H1 (cell line): Measurements from ENCODE around the gene DDX60. TPM values are rescaled to one million over a fixed set of nuclear protein-coding genes. Genes with fewer than 3 reads are reported as not detected.

Experiments
- CTCF ChIA-PET: fragments of 300-600 bp; sonication (Branson Sonifier 250); formaldehyde crosslinking; loops from one replicate; lab custom pipeline; 2021; ENCODE audit not compliant: partially characterized antibody; lab: Charles Lee
- POLR2A ChIA-PET: fragments of 300-600 bp; sonication (Branson Sonifier 250); formaldehyde crosslinking; loops from one replicate; lab custom pipeline; 2021; ENCODE audit warnings: inconsistent platforms; ENCODE audit not compliant: partially characterized antibody; lab: Charles Lee
- DNase-seq, 2 experiments: peaks; one replicate each; pipeline versions ENCODE4 v3.0.0 to v3.0.0-alpha.2; 2010 to 2022; ENCODE audit warnings: low spot score in 2 of 2, low read depth in 1 of 2, mixed read lengths in 1 of 2
- FAIRE-seq: peaks from 2 replicates; lab custom pipeline; 2011; peaks lifted over from hg19 to GRCh38; lab: Jason Lieb, UNC
- H2AFZ ChIP-seq: 2 replicates; pipeline ENCODE4 v1.8.1; 2012; ENCODE audit warnings: low read length, inconsistent platforms
- H2AK5ac ChIP-seq: 2 replicates; pipeline ENCODE4 v1.6.1; 2013; ENCODE audit warnings: low read depth, low read length
- H2BK120ac ChIP-seq: replicated peaks from 2 replicates; pipeline ENCODE3; 2013; ENCODE audit warnings: low read depth, low read length, inconsistent platforms
- H2BK12ac ChIP-seq: 2 replicates; pipeline ENCODE4 v1.6.1; 2013; ENCODE audit warnings: low read depth, low read length
- H2BK15ac ChIP-seq: 2 replicates; pipeline ENCODE4 v1.6.1; 2013; ENCODE audit warnings: low read length
- H2BK20ac ChIP-seq: 2 replicates; pipeline ENCODE4 v1.6.1; 2013; ENCODE audit warnings: low read length
- H2BK5ac ChIP-seq: 2 replicates; pipeline ENCODE4 v1.6.1; 2013; ENCODE audit warnings: low read depth, low read length
- H3K14ac ChIP-seq: 2 replicates; pipeline ENCODE4 v1.6.1; 2013; ENCODE audit warnings: inconsistent platforms; ENCODE audit not compliant: insufficient read length
- H3K18ac ChIP-seq: 2 replicates; pipeline ENCODE4 v1.6.1; 2013; ENCODE audit warnings: low read length; ENCODE audit errors: extremely low read depth
- H3K23ac ChIP-seq: 2 replicates; pipeline ENCODE4 v1.6.1; 2013; ENCODE audit warnings: inconsistent platforms; ENCODE audit not compliant: insufficient read length
- H3K23me2 ChIP-seq: 2 replicates; pipeline ENCODE4 v1.6.1; 2013; ENCODE audit warnings: low read depth, low read length
- H3K27ac ChIP-seq: 2 replicates; pipeline ENCODE4 v1.6.1; 2011; ENCODE audit warnings: low read depth, low read length, inconsistent platforms
- H3K27me3 ChIP-seq, 4 experiments: replicated peaks in 1 of 4; 1 replicate in 1 of 4; 2 replicates in 3 of 4; pipeline versions ENCODE4 v1.6.1 to v1.8.1; 2011 to 2013; ENCODE audit warnings: low read length in 3 of 4, mild to moderate bottlenecking in 3 of 4, inconsistent platforms in 2 of 4, mixed read lengths in 2 of 4, moderate library complexity in 1 of 4; ENCODE audit not compliant: control insufficient read depth in 3 of 4, insufficient read depth in 3 of 4; ENCODE audit errors: extremely low read depth in 1 of 4
- H3K36me3 ChIP-seq, 4 experiments: 2 replicates each; pipeline versions ENCODE4 v1.6.1 to v1.8.1; 2011 to 2013; ENCODE audit warnings: mild to moderate bottlenecking in 4 of 4, low read length in 3 of 4, moderate library complexity in 2 of 4, control low read depth in 1 of 4, inconsistent platforms in 1 of 4; ENCODE audit not compliant: insufficient read depth in 4 of 4, control insufficient read depth in 2 of 4
- H3K4ac ChIP-seq: replicated peaks from 2 replicates; pipeline ENCODE3; 2013; ENCODE audit warnings: low read length, low read depth, mixed read lengths, inconsistent platforms; ENCODE audit not compliant: insufficient read length
- H3K4me1 ChIP-seq, 4 experiments: replicated peaks in 1 of 4; 1 replicate in 1 of 4; 2 replicates in 3 of 4; pipeline versions ENCODE4 v1.6.1 to v1.8.1; 2011 to 2013; ENCODE audit warnings: low read length in 3 of 4, inconsistent platforms in 2 of 4, mixed read lengths in 1 of 4; ENCODE audit not compliant: insufficient read depth in 4 of 4, control insufficient read depth in 3 of 4
- H3K4me2 ChIP-seq, 2 experiments: 2 replicates each; pipeline versions ENCODE4 v1.6.1 to v1.8.1; 2011 to 2013; ENCODE audit warnings: low read depth in 2 of 2, low read length in 2 of 2, control low read depth in 1 of 2, inconsistent platforms in 1 of 2, mild to moderate bottlenecking in 1 of 2; ENCODE audit not compliant: insufficient read depth in 1 of 2
- H3K4me3 ChIP-seq, 4 experiments: fragments of 200-600, 300-600 bp in 1 of 4; sonication (generic), shearing (Covaris generic), sonication (Bioruptor Twin) in 1 of 4; 2 replicates each; pipeline versions ENCODE4 v1.5.1 to v1.8.1; 2011 to 2016; ENCODE audit warnings: low read length in 4 of 4, low read depth in 3 of 4, control low read depth in 2 of 4, inconsistent platforms in 2 of 4, mild to moderate bottlenecking in 2 of 4, mixed read lengths in 1 of 4, moderate library complexity in 1 of 4; ENCODE audit not compliant: insufficient read depth in 2 of 4; ENCODE audit errors: extremely low read depth in 1 of 4
- H3K56ac ChIP-seq: replicated peaks from 2 replicates; pipeline ENCODE3; 2013; ENCODE audit warnings: low read depth, mild to moderate bottlenecking, mixed read lengths, low read length, inconsistent platforms; ENCODE audit not compliant: insufficient read length
- H3K79me1 ChIP-seq: 2 replicates; pipeline ENCODE4 v1.6.1; 2013; ENCODE audit warnings: low read depth, low read length, control low read depth
- H3K79me2 ChIP-seq, 2 experiments: 2 replicates each; pipeline versions ENCODE4 v1.6.1 to v1.8.1; 2012 to 2013; ENCODE audit warnings: low read length in 2 of 2, mild to moderate bottlenecking in 2 of 2, inconsistent platforms in 1 of 2; ENCODE audit not compliant: insufficient read depth in 2 of 2, control insufficient read depth in 1 of 2
- H3K9ac ChIP-seq, 4 experiments: replicated peaks in 1 of 4; 1 replicate in 1 of 4; 2 replicates in 3 of 4; pipeline versions ENCODE4 v1.6.1 to v1.8.1; 2011 to 2013; ENCODE audit warnings: low read depth in 3 of 4, low read length in 3 of 4, control low read depth in 2 of 4, mild to moderate bottlenecking in 2 of 4, moderate library complexity in 2 of 4, inconsistent platforms in 1 of 4; ENCODE audit errors: extremely low read depth in 1 of 4
- H3K9me3 ChIP-seq, 2 experiments: 2 replicates each; pipeline versions ENCODE4 v1.6.1 to v1.8.1; 2012 to 2013; ENCODE audit warnings: mild to moderate bottlenecking in 2 of 2, moderate library complexity in 2 of 2, control low read depth in 1 of 2, inconsistent platforms in 1 of 2, low read depth in 1 of 2, low read length in 1 of 2, mixed read lengths in 1 of 2; ENCODE audit not compliant: insufficient read depth in 2 of 2
- H4K20me1 ChIP-seq, 2 experiments: replicated peaks in 1 of 2; 2 replicates each; pipeline versions ENCODE3 to v1.8.1; 2011 to 2013; ENCODE audit warnings: inconsistent platforms in 2 of 2, low read length in 2 of 2, mild to moderate bottlenecking in 1 of 2; ENCODE audit not compliant: insufficient read depth in 2 of 2, control insufficient read depth in 1 of 2
- H4K5ac ChIP-seq: 2 replicates; pipeline ENCODE4 v1.6.1; 2013; ENCODE audit warnings: low read length, low read depth, mixed read lengths, inconsistent platforms; ENCODE audit not compliant: insufficient read length
- H4K8ac ChIP-seq: 2 replicates; pipeline ENCODE4 v1.8.0; 2013; ENCODE audit warnings: mild to moderate bottlenecking, moderate library complexity, low read length, inconsistent platforms; ENCODE audit not compliant: insufficient read depth; ENCODE audit errors: extremely low read depth
- H4K91ac ChIP-seq: replicated peaks from 2 replicates; pipeline ENCODE3; 2013; ENCODE audit warnings: low read length, mixed read lengths, inconsistent platforms; ENCODE audit not compliant: insufficient read length
- CHD2 ChIP-seq: IDR thresholded peaks from 2 replicates; pipeline ENCODE4 v1.6.1; 2012; ENCODE audit warnings: low read length, improper control_type of control experiment
- CTBP2 ChIP-seq: IDR thresholded peaks from 2 replicates; pipeline ENCODE4 v1.7.0; 2011; ENCODE audit warnings: borderline replicate concordance, mild to moderate bottlenecking, moderate library complexity, mixed read lengths, low read length; ENCODE audit not compliant: insufficient read depth, insufficient read length
- GABPA ChIP-seq: IDR thresholded peaks from 2 replicates; pipeline ENCODE4 v1.6.1; 2011; ENCODE audit warnings: mild to moderate bottlenecking, low read length, moderate library complexity, borderline replicate concordance; ENCODE audit not compliant: insufficient read depth
- SIX5 ChIP-seq: IDR thresholded peaks from 2 replicates; pipeline ENCODE4 v1.6.1; 2011; ENCODE audit warnings: mild to moderate bottlenecking, low read depth, low read length
- SP4 ChIP-seq: IDR thresholded peaks from 2 replicates; pipeline ENCODE4 v1.6.1; 2012; ENCODE audit warnings: low read length, inconsistent platforms
- SRF ChIP-seq: IDR thresholded peaks from 2 replicates; pipeline ENCODE4 v1.6.1; 2011; ENCODE audit warnings: mild to moderate bottlenecking, low read depth, low read length, moderate library complexity
- WGBS, 2 experiments: shearing (Covaris generic) in 1 of 2; methylation state at CpG; one replicate each; pipeline versions ENCODE4 v1.1.6 to v1.1.7; 2013 to 2015; ENCODE audit warnings: low lambda C conversion rate in 2 of 2, mixed read lengths in 2 of 2, inconsistent platforms in 1 of 2, low coverage in 1 of 2, missing lambda C conversion rate in 1 of 2; ENCODE audit not compliant: insufficient replicate concordance in 2 of 2, insufficient coverage in 1 of 2, insufficient read length in 1 of 2; ENCODE audit errors: extremely low coverage in 1 of 2, missing lambda C conversion rate in 1 of 2; 5-methylcytosine and 5-hydroxymethylcytosine counted together
- polyA plus RNA-seq, 7 experiments: library from polyadenylated mRNA; depleted of rRNA in 3 of 7; stranded (reverse) in 5 of 7; unstranded in 2 of 7; fragments of >200 nt in 5 of 7; fragments of 200-250 nt in 2 of 7; gene quantifications; 1 replicate in 5 of 7; 2 replicates in 1 of 7; 4 replicates in 1 of 7; pipeline versions ENCODE4 v1.2.1 to v1.2.3, GENCODE V29; 2011 to 2013; ENCODE audit warnings: missing spikeins in 2 of 7, mixed read lengths in 2 of 7
- total RNA-seq: library from RNA; stranded (reverse); fragmentation: NEBNext Ultra II Directional; extraction: Animal tissue kit (Norgen Biotek cat#: 25700); gene quantifications from 2 replicates; pipeline ENCODE4 v1.2.1, GENCODE V29; 2021

Gene DDX60
- total and polyA plus RNA-seq, 2 of the 8 experiments (the other 6 are each of a cell fraction or from before 2014, with no cell fraction given): 1.00 to 1.6 TPM

DNA sequence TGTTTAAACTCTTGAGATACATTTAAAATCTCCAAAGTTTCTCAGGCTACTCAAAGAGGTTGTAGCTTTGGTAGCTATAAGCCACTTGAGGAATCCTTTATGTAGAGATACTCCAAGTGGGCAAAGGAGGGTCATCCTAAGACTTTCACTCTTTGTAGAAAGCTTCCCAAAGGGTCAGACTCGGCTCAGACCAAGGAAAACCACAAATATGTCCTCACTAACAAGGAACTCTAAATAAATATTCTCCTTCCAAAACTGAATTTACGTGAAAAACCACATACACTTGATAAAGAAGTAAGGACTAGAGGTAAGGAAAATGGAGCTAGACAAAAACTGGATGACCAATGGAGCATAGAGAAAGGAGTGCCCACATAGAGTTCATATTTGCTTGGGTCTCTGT is 41.7 kb upstream of the DDX60 start:
- H4K5ac ChIP-seq: no peak overlapping the region
- H3K23me2 ChIP-seq: no peaks in the 10 kb centered on the region; the same call in 1 of the 2 replicates
- ChIA-PET POLR2A (no interaction called here), CTCF (interaction anchor here (0.8 to 1.1 kb wide), 3 partner anchors 44 to 225 kb away, joined by 3 read pairs; no protein-coding TSS in a partner anchor)
- DNase-seq (no peak), FAIRE-seq (no peak)
- H3K9me3 ChIP-seq: no peaks in the 10 kb centered on the region
- no peaks in the 10 kb centered on the region for H4K20me1 ChIP-seq
- 95% methylated on average over 2 of the region's 2 CpGs; no CpG with 5 or more reads in 1 of the 2 experiments for WGBS, 2 experiments
- no peak overlapping the region for H2BK20ac ChIP-seq
- no peak overlapping the region for H2BK5ac ChIP-seq
- no peak overlapping the region for H3K9ac ChIP-seq
- no peak overlapping the region for H3K23ac ChIP-seq
- no peak overlapping the region for H3K18ac ChIP-seq
- H3K4ac ChIP-seq: no peak overlapping the region
- H2BK120ac ChIP-seq: no peak overlapping the region
- no peaks in the 10 kb centered on the region for H3K36me3 ChIP-seq
- no peak overlapping the region for H2AFZ ChIP-seq
- no peaks in the 10 kb centered on the region for H3K79me2 ChIP-seq
- H2BK15ac ChIP-seq: no peak overlapping the region
- TF ChIP-seq GABPA (no peak), SRF (no peak), SP4 (no peak), CHD2 (no peak), SIX5 (no peak), CTBP2 (no peak)
- no peaks in the 10 kb centered on the region for H3K4me1 ChIP-seq
- no peak overlapping the region for H3K14ac ChIP-seq
- no peak overlapping the region for H2BK12ac ChIP-seq
- H3K27ac ChIP-seq: no peak overlapping the region; the same call in 1 of the 2 replicates
- H3K4me2 ChIP-seq: no peak overlapping the region
- no peak overlapping the region for H3K4me3 ChIP-seq
- no peak overlapping the region for H3K56ac ChIP-seq
- H2AK5ac ChIP-seq: no peak overlapping the region
- H3K27me3 ChIP-seq: no peaks in the 10 kb centered on the region
- H3K79me1 ChIP-seq: no peaks in the 10 kb centered on the region
- no peak overlapping the region for H4K8ac ChIP-seq
- no peak overlapping the region for H4K91ac ChIP-seq
